NCI-H524 treated with DMSO at 0.1 percent for 48 hours (cell line): Measurements from ENCODE around the gene APRT.
A peak's percentile ranks its signal among the peaks of the same experiment; 100 is the strongest.
"Not testable (repeated sequence)": the region's sequence is repeated elsewhere in the genome, so short reads cannot be mapped to it uniquely, and the experiment has no call there.

ENCODE experiments used
- DNase-seq: peaks from one replicate; lab custom pipeline; 2025; lab: John Stamatoyannopoulos, UW

APRT gene

DNA sequence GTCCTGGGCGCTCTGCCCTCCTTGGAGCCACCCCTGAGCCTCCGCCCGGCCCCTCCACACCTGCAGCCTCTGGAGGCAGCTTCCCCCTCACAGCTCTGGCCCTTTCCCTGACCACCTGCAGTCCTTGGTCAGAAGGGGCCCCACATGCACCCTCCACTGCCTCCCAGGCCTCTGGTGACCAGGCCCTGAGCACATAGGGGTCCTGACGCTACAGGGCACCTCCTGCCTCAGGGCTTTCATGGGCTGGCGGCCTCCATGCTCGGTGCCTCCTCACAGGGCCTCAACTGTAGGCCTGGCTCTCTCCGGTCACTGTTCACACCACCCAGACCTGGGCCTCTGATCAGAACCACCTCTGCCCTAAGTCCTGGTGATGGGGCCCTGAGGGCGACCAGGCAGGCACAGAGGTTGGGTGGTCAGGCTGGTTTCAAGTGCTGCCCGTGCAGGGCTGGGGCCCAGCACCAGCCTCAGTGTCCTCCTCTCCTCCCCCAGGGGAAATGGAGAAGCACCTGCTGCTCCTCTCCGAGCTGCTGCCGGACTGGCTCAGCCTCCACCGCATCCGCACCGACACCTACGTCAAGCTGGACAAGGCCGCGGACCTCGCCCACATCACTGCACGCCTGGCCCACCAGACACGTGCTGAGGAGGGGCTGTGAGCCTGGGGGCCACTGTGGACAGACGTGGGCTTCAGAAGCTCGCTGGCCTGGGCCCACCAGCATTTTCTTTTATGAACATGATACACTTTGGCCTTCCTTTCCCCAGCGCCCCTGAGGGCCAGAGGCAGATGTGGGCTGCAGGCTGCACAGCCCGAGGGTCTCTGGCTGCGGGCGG is 3.9 kb downstream of the APRT start:
- no peak for DNase-seq

DNA sequence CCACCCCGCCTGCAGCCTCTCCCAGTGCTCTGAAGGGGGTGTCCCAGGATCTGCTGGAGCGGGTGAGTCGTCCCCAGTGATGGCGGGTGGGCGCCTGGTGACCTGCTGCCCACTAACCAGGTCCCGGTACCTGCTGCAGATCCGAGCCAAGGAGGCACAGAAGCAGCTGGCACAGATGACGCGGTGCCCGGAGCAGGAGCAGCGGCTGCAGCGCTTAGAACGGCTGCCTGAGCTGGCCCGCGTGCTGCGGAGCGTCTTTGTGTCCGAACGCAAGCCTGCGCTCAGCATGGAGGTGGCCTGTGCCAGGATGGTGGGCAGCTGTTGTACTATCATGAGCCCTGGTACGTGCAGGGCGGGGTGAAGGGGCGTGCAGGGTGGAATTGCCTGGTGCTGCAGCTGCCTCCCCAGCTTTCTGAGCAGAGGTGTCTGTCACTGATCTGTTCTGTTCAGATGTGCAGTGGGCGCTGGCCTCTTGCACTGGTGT is 4.5 kb downstream of the APRT start:
- no peak for DNase-seq

DNA sequence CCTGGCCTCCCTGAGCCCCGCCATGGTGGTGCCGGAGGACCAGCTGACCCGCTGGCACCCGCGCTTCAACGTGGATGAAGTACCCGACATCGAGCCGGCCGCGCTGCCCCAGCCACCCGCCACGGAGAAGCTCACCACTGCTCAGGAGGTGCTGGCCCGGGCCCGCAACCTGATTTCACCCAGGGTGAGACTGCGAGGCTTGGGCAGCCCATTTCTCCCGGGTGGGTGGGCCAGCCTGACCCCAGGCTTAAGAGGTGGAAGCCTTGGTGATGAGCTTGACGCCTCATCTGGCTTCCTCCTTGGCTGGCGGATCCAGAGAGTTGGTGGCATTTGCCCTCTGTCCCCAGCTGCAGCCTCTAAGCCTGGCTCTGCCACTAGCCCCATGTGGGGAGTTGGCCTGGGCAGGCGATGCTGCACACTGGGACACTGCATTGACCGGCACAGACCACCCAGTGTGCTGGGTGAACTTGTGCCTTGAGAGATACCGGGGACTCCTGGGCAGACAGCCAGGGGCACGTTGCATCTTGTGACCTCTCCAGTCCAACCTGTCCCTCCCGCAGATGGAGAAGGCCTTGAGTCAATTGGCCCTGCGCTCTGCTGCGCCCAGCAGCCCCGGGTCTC is 5.1 kb downstream of the APRT start:
- DNase-seq: no peak

- no peak for DNase-seq
These were observed 5.8 kb downstream of the APRT start for GRCh38 chr16:88805887-88806393.

DNA sequence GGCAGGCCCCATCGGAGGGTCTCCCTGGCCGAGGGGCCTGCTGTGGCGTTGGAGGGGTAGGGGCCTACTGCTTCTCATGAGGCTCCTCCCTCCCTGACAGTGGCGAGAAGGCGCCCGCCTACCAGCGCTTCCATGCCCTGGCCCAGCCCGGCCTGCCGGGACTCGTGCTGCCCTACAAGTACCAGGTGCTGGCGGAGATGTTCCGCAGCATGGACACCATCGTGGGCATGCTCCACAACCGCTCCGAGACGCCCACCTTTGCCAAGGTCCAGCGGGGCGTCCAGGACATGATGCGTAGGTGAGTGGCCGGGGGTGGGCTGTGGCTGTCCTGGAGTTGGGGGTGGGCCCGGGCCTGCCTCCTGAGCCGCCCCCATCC is 6.4 kb downstream of the APRT start:
- no peak for DNase-seq

DNA sequence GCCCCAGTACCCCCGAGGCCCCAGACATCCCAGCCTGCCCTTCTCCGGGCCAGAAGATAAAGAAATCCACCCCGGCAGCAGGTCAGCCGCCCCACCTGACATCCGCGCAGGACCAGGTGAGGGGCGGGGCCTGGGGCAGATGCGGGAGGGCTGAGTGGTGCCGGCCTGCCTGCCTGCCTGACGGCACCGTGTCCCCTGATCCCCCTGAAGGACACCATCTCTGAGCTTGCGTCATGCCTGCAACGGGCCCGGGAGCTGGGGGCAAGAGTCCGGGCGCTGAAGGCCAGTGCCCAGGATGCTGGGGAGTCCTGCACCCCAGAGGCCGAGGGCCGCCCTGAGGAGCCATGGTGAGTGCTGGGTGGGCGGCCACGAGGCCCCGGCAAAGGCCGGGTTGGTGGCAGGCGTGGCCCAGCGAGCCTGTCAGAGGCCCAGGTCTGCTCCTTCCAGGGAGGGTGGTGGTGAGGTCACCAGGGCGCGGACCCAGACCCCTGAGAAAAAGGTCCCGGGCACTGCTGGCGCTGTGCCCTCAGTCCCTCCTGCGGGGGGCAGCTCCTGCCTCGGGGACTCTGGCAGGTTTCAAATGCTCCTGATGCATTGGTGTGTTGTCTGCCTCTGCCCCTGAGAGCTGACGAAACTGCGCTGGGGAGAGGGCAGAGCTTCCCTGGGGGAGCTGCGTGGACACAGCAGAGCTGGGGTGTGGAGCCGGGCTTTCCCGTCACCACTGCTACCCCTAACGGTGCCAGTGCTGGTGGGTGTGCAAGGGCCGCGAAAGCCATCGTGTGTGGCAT is 7.0 kb downstream of the APRT start:
- DNase-seq: no peak

DNA sequence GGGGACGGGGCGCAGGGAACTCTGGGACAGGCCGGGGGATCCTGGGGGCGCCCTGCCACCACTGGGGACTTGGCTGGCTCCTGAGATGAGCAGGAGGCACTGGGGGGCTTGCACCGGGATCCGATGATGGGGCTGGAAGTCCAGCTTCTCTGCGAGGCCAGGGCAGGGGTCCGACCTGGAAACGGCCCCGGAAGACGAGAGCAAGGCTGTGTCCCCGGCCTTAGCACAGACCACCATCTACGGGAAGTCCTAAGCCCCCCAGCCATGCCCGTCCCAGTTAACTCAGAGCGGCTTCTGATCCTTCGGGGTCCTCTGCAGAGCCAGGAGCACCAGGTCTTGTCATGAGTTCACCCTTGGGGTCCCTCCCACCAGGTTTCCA is 7.6 kb downstream of the APRT start:
- DNase-seq: no peak

- DNase-seq: no peak
These were observed 8.3 kb downstream of the APRT start, which contains the start of gene CDT1 for GRCh38 chr16:88803264-88803987. TSS of gene CDT1 (plus strand) at chr16:88803789. CDS start at chr16:88803832, 43 bp downstream.

- DNase-seq: no peak
These were observed 11.5 kb downstream of the APRT start for GRCh38 chr16:88800277-88800592.

DNA sequence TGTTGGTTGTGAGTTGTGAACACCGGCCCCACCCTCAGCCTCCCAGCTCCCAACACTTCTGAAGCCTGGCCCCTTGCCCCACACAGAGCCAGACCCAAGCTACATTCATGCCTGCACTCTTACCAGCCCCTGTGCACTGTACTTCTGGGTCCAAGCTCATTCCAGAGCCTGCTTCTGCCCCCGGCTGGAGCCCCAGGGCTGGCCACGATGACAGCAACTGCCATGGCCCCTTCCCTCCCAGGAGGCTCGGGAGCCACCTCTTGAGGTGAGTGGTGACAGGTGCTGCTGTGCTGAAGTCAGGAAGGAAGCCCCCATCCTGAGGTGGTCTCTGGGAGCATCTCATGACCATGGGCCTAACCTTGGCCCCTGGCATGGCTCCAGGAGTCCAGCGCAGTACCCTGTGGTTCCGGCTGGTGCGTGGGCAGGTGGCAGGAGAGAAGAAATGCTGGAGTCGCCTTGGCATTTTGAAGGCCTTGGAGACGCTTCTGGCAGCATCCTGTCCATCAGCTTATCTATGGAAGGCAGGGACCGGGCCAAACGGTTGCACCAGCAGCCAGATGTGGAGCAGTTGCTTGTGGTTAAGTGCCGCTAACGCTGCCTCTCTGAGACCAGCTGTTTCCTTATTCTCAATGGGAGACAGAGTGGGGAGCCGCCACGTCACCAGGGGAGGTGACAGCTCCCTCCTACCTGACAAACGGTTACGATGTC is 12.0 kb downstream of the APRT start:
- DNase-seq: no peak

- DNase-seq: peak; percentile 97
These were observed 12.8 kb downstream of the APRT start for GRCh38 chr16:88798772-88799455.

- no peak for DNase-seq
These were observed 13.7 kb downstream of the APRT start for GRCh38 chr16:88798073-88798472.

DNA sequence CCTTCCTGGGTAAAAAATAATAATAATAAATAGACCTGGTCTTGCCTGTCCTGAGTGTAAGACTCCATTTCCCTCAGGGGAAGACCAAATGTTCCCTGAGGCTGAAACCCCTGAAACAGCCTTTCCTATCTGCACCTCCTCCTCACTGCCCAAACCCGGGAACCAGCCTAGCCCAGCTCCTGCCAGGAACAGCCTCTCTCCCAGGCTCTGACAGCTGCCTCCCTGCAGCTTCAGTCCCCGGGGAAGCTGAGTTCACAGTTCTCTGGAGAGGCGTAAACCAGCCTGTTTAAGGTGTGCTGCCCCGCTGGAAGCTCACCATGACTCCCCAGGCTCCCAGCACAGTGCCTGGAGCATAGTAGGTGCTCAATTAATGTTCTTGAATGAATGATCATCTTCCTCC is 15.4 kb downstream of the APRT start:
- DNase-seq: no peak

DNA sequence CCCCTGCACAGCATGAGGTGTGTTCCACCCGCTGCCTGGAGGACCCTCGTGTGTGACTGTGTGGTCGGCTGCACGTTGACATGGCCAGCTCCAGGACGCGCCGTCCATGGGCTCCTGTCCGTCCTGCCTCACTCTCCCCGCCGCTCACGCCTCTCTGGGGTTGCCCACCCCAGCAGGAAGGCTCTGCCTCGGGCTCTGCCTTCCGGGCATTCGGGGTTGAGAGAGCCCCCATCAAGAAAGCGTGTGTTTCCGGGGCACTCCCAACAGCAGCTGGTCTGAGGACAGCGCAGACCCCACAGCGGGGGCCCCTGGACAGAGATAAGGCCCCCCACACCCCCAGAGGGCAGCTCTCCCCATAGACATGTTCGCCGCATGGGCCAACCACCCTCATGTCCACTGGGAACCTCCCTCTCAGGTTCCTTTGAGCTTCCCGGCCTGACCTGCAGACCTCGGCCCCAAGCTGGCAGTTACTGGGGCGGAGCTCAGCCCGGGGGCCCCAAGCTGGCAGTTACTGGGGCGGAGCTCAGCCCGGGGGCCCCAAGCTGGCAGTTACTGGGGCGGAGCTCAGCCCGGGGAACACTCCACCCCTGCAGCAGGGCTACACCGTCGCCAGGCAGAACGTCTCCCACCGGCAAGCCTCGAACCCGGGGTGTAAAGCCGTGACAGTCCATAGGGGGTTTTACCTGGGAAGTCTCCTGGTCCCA is 18.3 kb downstream of the APRT start:
- no peak for DNase-seq

DNA sequence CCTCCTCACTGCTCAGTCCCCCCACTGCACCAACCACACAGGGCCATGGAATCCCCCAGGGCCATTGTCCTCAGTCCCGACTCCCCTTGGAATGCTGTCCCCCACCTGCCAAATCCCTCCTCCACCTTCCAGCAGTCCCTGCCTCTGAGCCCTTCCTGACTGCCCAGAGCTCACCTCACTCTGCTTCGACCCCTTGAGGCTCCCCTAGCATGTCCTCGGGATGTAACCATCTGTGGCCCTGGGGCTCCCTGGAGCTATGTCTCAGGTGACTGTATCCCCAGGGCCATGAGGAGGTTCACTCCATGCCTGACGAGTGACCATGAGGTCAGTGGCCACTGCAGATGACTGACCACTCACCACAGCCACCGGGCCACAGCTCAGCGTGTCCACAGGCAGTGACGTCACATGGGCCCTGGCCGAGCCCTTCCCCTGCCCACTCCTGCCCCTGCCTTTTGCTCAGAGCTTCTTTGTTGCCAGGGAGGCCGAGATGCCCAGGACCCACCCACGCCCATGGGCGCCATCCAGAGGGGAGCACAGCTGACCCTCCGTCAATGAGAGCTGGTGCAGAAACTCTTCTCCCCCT is 19.0 kb downstream of the APRT start:
- no peak for DNase-seq

DNA sequence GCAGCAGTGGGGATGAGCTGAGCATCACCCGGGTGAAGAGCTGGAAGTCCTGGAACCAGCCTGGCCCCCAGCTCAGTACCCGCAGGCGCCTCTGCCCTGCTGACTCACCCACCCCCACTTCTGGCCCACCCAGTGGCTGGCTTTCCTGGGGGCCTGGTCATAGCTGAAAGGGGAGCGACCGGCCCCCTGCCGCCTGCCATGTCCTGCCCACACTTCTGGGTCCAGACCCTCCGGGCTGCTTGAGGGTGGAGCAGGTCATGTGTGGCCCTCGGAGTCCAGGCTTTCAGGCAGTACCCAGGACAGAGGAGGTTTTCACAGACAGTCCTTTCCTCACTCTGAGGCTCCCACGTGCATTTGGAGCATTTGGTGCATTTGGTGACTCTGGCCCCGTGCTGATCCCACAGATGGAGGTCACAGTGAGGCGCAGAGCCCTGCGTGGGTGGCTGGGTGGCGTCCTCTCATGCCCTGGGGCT is 19.6 kb downstream of the APRT start:
- DNase-seq: no peak

DNA sequence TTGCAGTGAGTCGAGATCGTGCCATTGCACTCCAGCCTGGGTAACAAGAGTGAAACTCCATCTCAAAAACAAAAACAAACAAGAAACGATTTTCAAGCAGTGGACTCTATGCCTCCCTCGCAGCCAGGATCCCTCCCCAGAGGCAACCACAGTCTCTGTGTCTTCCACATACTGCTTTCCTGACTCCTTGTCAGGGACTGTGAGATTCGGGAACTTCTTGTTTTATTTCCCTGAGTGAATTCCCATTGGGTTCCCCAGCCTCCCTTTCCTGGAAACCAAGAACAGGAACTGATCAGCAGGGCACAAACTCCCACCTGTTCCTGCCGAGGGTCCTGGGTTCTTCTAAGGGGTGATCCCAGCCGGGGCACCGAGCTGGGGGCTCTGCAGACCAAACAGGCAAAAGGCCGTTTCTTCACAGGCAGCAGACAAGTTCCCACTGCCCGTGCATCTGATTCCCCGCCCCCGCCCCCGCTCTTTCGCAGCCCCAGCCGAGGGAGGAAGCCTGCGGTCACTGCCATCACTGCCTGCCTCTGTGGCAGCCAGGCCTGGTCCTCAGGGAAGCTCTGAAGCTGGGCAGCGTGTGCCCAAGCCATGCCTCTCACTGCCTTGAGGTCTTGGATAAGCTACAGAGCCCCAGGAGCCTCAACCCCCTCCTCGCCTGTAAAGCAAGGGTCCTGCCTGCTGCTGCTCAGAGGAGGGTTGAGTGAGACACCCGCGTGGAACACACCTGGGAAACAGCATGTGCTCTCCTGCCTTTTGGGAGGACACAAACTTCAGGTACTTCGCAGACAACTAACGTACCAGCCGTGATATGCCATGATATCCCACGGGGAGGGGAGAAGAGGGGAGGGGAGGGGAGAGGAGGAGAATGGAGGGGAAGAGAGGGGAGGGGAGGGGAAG is 21.2 kb downstream of the APRT start:
- no peak for DNase-seq

DNA sequence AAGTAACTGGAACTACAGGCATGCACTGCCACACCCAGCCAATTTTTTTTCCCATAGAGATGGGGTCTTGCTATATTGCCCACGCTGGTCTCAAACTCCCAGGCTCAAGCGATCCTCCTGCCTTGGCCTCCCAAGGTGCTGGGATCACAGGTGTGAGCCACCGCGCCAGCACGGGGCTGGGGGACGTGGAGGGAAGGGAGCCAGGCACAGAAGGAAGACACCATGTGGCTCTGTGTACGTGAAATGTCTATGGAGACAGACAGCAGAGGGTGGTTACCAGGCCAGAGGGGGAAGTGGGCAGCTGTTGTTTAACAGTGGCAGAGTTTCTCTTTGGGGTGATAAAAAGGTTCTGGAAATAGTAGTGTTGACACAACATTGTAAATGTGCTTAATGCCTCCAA is 22.1 kb downstream of the APRT start:
- DNase-seq: no peak

GRCh38 chr16:88788749-88789148 is 23.0 kb downstream of the APRT start:
- DNase-seq: not testable (repeated sequence)
